Gastroesophageal sphincter (tissue), 3 donors: ENCODE data around the gene NTHL1.
A peak's percentile ranks its signal among the peaks of the same experiment; 100 is the strongest.

Experiments
- CTCF ChIP-seq, 4 experiments: fragments of 200-600 bp in 2 of 4; fragments of 450-650 bp in 2 of 4; sonication (generic) in 1 of 4; IDR thresholded peaks; one replicate each; pipeline ENCODE4 v1.5.1; 2017 to 2019; ENCODE audit warnings: antibody characterized with exemption in 4 of 4, mild to moderate bottlenecking in 2 of 4, moderate library complexity in 2 of 4
- POLR2A ChIP-seq, 2 donors: fragments of 450-650 bp; IDR thresholded peaks; one replicate each; pipeline ENCODE4 v1.6.1; 2017; ENCODE audit warnings: antibody characterized with exemption in 2 of 2, mild to moderate bottlenecking in 2 of 2, moderate library complexity in 1 of 2
- POLR2AphosphoS5 ChIP-seq: sonication (generic); formaldehyde crosslinking; IDR thresholded peaks from one replicate; pipeline ENCODE4 v1.6.1; 2017; ENCODE audit warnings: antibody characterized with exemption

- no peak for TF ChIP-seq CTCF (IDR thresholded peaks at IDR 0.05)
- peak; percentile 12 to 21 for TF ChIP-seq POLR2A (IDR thresholded peaks at IDR 0.05)
- TF ChIP-seq POLR2AphosphoS5: peak; percentile 17
These were observed 14.4 kb downstream of the NTHL1 start for GRCh38 chr16:2033057-2033908.
